ENCODE results near the gene DLGAP1.
A peak's percentile ranks its signal among the peaks of the same experiment; 100 is the strongest.
"Not testable (repeated sequence)": the region's sequence is repeated elsewhere in the genome, so short reads cannot be mapped to it uniquely, and the experiment has no call there.

The DLGAP1 gene

GRCh38 chr18:4455113-4455811 is at the start of gene DLGAP1:
Gene DLGAP1, minus strand, starts transcription at chr18:4455307.
- DNase-seq (ENCODE audit: low spot score) = peak; percentile 60

DNA sequence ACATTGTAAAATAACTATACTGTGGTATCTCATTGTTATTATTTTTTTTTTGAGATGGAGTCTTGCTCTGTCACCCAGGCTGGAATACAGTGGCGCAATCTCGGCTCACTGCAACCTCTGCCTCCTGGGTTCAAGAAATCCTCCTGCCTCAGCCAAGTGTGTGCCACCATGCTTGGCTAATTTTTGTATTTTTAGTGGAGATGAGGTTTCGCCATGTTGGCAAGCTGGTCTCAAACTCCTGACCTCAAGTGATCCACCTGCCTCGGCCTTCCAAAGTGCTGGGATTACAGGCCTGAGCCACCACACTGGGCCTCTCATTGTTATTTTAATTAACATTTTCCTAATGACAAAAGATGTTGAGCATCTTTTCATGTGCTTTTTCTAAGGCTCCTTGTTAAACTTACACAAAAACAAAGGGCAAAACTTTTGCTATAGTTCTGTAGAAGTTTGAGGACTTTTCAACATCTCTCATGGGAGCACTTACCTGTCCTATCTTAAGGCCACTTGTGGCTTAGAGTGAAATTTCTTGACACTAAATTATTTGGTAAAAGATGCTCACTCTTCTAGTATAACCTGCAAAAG is 39.7 kb upstream of the DLGAP1 start:
- DNase-seq (ENCODE audit: low spot score) = not testable (repeated sequence)

DNA sequence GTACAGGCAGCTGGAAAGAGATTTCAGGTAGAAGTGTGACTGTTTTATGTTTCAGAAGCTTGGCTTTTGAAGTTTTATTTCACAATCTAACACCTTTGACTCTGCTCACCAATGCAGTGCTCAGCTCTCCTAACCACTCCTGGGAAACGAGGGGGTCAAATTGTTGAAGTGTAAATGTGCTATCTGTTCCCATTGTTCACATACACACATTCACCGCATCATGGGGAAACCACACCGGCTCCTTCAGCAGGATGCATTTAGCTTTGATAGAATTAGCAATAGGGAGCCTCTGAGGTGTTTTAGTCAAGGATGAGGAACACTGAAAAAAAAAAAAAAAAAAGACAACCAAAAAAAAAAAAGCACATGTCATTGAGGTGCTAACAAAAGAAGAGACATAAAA is 13.4 kb upstream of the DLGAP1 start:
- no peak for DNase-seq (ENCODE audit: low spot score)

- no peak for DNase-seq (ENCODE audit: low spot score)
Observed at GRCh38 chr18:4454537-4455112, 482 bp downstream of the DLGAP1 start.

- no peak for DNase-seq (ENCODE audit: low spot score)
Observed at GRCh38 chr18:4453874-4454536, 1.1 kb downstream of the DLGAP1 start.

DNA sequence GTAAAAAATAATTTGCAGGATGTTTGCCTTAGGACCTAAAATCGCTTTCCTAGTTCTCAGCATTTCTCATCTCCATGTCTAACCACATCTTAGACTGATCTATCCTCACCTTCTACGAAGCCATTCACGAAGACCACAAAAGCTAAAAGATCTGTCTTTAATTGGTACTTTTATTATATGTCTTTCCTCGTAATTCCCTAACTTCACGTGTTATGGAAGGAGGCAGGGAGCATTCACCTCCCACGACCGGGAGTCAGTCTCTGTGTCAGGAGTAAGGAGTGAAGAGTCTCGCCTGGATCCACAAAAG is 1.6 kb downstream of the DLGAP1 start:
- no peak for DNase-seq (ENCODE audit: low spot score)

GRCh38 chr18:4450065-4450658 is 4.9 kb downstream of the DLGAP1 start:
- DNase-seq (ENCODE audit: low spot score) = no peak

DNA sequence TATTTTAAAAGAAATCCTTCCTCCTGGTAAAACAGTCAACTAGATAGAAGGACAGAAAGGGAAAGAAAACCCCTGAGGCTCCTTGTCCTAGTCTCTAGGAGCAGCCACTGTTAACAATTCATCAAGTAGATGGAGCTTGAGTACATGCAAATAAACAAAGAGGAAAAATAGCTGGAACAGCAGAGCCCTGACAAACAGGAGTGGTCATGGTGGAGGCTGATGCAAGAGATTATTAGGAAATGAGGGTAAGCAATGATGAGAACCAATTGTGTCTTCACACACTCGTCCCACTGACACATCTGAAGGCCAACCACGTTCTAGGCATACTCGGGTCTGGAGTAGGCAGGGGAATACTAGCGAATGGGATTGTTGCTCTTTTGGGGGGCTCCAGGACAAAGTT is 9.2 kb downstream of the DLGAP1 start:
- DNase-seq (ENCODE audit: low spot score) = no peak

- no peak for DNase-seq (ENCODE audit: low spot score)
Observed at GRCh38 chr18:4444306-4444705, 10.8 kb downstream of the DLGAP1 start.

GRCh38 chr18:4441098-4441497 is 14.0 kb downstream of the DLGAP1 start:
- DNase-seq (ENCODE audit: low spot score) = no peak

DNA sequence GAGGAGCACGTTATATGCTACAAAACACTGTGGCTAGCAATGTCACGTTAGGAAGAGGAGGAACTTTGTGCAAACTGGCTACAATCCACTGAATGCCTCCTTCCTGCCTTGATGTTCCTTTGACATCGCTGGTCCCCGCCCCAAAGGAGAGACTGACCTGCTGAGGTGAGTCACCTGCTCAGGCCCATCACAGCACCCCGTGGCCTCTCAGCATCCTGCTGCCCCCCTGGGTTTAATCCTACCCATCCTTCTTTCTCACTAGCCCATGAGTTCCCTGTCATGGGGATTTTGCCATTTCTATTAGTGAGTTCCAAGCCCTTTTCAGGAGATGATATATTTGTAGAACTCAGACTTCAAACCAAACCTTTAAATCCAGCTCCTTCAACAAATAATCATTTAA is 16.2 kb downstream of the DLGAP1 start:
- DNase-seq (ENCODE audit: low spot score) = no peak

- DNase-seq (ENCODE audit: low spot score) = peak; percentile 43
Observed at GRCh38 chr18:4433717-4434116, 21.4 kb downstream of the DLGAP1 start.

DNA sequence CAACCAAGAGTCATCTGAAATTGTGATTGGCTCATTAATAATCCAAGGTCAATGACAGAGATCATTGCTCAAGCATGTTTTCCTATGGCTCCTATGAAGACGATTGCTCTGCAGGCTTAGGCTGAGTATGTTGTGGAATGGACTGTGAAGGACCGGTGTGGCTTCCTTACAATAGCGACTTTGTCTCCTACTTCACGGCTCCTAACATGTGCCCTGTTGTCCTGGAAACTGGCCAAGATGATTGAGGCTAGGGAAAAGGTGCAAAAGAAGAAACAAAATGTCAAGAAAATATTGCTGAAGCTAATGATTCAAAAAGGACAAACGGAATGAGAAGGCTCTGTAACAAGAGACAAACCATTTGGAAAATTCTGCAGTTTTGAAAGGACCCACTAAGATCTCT is 24.3 kb downstream of the DLGAP1 start:
- DNase-seq (ENCODE audit: low spot score) = no peak

GRCh38 chr18:4417714-4418113 is 37.4 kb downstream of the DLGAP1 start:
- DNase-seq (ENCODE audit: low spot score) = no peak

GRCh38 chr18:4416976-4417375 is 38.1 kb downstream of the DLGAP1 start:
- DNase-seq (ENCODE audit: low spot score) = no peak

DNA sequence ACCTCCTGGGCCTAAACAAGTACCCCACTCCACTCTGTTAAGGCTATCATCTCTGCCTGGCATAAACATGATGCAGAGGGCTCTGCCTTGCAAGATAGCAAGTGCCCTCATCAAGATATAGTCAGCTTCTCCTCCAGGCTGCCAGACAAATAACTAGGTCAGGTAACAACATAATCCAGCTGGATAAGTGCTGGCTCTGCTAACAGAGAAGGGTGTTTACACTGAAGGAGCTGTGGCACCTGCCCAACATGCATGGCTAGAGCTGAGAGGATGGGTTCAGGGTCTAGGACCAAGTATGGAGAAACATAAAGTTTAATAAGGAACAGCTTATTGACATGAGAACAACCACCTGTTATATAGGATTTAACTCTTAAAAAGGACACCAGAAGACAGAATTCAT is 42.8 kb downstream of the DLGAP1 start:
- no peak for DNase-seq (ENCODE audit: low spot score)

GRCh38 chr18:4406856-4407255 is 48.3 kb downstream of the DLGAP1 start:
- no peak for DNase-seq (ENCODE audit: low spot score)

DNA sequence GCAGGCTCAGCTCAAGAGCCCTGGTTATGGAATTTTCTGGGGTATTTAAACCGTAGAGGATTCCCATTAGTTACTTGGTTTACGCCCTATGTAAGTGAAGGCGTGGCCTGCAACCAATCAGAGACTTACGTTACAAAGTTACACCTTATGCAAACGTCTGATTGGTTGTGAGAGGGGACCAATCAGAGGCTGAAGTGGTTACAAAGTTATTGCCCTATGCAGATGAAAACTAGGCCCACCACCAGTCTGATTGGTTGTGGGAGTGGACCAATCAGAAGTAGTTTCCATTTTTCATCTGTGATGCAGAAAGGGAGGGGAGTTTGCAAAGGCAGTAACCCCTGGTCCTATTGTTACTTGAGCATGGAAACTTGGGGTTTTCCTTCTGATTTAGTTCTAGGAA is 49.1 kb downstream of the DLGAP1 start:
- DNase-seq (ENCODE audit: low spot score) = no peak

GRCh38 chr18:4403836-4404235 is 51.3 kb downstream of the DLGAP1 start:
- no peak for DNase-seq (ENCODE audit: low spot score)

DNA sequence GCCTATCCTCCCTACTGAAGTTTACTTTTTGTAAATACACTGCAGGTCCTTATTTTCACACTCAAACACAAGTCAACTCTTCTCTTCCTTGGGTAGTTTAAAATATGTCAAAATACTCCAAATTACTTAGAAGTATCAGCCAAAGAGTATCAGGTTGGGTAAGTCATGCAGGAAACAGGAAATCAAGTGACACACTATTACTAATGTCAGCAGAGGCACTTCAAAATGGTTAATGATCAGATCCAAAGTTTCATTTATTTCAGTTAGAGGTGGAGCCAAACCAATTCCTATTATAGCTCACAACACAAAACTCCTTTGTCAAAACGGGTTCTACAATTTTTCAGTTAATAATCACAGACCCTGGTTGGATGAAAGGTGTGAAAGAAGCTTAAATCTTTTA is 54.2 kb downstream of the DLGAP1 start:
- peak; percentile 54 for DNase-seq (ENCODE audit: low spot score)

GRCh38 chr18:4399929-4400328 is 55.2 kb downstream of the DLGAP1 start:
- DNase-seq (ENCODE audit: low spot score) = no peak

- DNase-seq (ENCODE audit: low spot score) = no peak
Observed at GRCh38 chr18:4394700-4395099, 60.4 kb downstream of the DLGAP1 start.

- peak; percentile 3 for DNase-seq (ENCODE audit: low spot score)
Observed at GRCh38 chr18:4391859-4392258, 63.2 kb downstream of the DLGAP1 start.
